ENCODE results near the gene ACTRT2.
A peak's percentile ranks its signal among the peaks of the same experiment; 100 is the strongest.

ACTRT2 gene

GRCh38 chr1:3033040-3033789 lies 11.9 kb downstream of the ACTRT2 start:
- peak; percentile 42 for DNase-seq

GRCh38 chr1:3033790-3034090 lies 12.5 kb downstream of the ACTRT2 start:
- no peak for DNase-seq

- no peak for DNase-seq
Measured at GRCh38 chr1:3034162-3034561, 12.9 kb downstream of the ACTRT2 start.

- DNase-seq, result no peak
Measured at GRCh38 chr1:3034728-3035562, 13.7 kb downstream of the ACTRT2 start.

GRCh38 chr1:3035563-3036446 lies 14.5 kb downstream of the ACTRT2 start:
- DNase-seq, result no peak

- no peak for DNase-seq
Measured at GRCh38 chr1:3036447-3037280, 15.4 kb downstream of the ACTRT2 start.

GRCh38 chr1:3037281-3038040 lies 16.2 kb downstream of the ACTRT2 start:
- no peak for DNase-seq

- no peak for DNase-seq
Measured at GRCh38 chr1:3038113-3038551, 16.9 kb downstream of the ACTRT2 start.

GRCh38 chr1:3038571-3039181 lies 17.4 kb downstream of the ACTRT2 start:
- no peak for DNase-seq

GRCh38 chr1:3040004-3040403 lies 18.7 kb downstream of the ACTRT2 start:
- DNase-seq, result no peak

GRCh38 chr1:3042481-3042880 lies 21.2 kb downstream of the ACTRT2 start:
- no peak for DNase-seq

GRCh38 chr1:3049164-3049563 lies 27.9 kb downstream of the ACTRT2 start:
- no peak for DNase-seq

GRCh38 chr1:3049905-3050304 lies 28.6 kb downstream of the ACTRT2 start:
- no peak for DNase-seq

GRCh38 chr1:3050603-3051002 lies 29.3 kb downstream of the ACTRT2 start:
- DNase-seq, result no peak

- DNase-seq, result no peak
Measured at GRCh38 chr1:3051270-3052268, 30.3 kb downstream of the ACTRT2 start.

- no peak for DNase-seq
Measured at GRCh38 chr1:3052501-3052900, 31.2 kb downstream of the ACTRT2 start.

GRCh38 chr1:3053366-3053980 lies 32.2 kb downstream of the ACTRT2 start:
- no peak for DNase-seq

- no peak for DNase-seq
Measured at GRCh38 chr1:3053986-3054385, 32.7 kb downstream of the ACTRT2 start.

GRCh38 chr1:3054474-3054873 lies 33.2 kb downstream of the ACTRT2 start:
- DNase-seq, result no peak
